Ecto neural progenitor cell (in vitro differentiated cells): ENCODE data around the gene NKG7.
A peak's percentile ranks its signal among the peaks of the same experiment; 100 is the strongest.

Experiments used
- DNase-seq: peaks from one replicate; pipeline ENCODE4 v3.0.0-alpha.2; 2018; ENCODE audit warnings: low spot score

NKG7 gene

DNA sequence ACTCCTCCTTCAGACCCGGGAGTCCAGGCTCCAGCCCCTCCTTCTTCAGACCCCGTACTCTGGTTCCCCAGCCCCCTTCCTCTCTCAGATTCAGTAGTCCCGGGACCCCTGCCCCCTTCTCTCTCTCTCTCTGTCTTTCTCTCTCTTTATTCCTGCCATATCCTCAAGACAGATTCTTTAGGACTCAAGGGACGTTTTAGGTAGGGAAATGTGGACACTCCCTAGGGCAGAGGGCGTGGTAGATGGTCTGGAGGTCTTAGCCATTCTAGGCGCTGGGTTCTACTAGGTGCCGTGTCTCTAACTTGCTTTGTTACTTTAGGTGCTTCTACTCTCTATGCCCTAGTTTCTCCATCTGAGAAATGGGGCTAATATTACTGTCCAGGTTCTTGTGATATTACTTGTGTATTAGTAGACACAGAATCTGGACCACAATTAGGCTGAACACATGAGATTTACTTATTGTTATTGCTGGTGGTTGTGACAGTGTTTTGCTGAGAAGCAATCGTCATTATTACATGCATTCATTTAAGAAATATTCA lies 18.7 kb upstream of the NKG7 start:
- no peak for DNase-seq

DNA sequence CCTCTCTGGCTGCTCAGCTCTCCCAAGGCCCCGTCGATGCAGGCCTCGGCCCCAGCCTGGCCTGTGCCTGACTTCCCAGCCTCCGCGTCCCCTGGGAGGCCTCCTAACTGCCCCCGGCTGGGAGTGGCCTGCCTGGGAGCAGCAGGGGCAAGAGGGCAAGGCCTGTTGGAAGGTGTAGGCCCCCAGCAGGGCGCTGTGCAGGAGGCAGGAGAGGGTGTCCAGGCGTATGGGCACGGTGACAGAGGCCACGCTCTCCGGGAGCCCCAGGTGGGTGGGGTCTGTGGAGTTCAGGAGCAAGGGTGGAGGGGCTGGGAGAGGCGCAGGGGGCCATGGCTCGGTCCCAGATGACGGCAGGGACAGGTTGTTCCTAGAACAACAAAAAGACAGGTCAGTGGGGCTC lies 16.7 kb upstream of the NKG7 start:
- DNase-seq: no peak

DNA sequence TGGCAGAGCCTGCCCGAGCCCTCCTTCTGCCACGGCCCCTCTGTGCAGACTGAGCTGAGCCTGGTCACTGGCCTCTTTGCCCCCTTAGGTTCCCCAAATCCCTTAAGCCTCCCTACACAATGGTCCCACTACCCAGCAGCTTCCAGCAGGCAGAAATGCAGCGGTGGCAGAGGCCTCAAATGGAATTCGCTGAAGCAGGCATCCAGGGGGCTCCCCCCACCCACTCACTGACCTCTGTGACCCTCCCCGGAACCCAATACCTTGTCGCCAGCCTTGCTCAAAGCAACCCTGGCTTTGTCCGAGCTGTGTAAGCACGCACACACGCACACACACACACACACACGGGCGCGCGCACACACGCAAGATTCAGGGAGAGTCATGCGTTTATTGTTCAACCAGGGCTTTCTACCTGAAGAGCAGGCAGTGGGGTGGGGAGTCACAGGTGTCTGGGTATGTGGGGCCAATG lies 15.5 kb upstream of the NKG7 start, which contains the start of gene LIM2:
LIM2 (minus strand) TSS at position 51 of the 466 bp plus-strand sequence. CDS start 531 bp downstream, outside the sequence.
- peak; percentile 69 for DNase-seq

DNA sequence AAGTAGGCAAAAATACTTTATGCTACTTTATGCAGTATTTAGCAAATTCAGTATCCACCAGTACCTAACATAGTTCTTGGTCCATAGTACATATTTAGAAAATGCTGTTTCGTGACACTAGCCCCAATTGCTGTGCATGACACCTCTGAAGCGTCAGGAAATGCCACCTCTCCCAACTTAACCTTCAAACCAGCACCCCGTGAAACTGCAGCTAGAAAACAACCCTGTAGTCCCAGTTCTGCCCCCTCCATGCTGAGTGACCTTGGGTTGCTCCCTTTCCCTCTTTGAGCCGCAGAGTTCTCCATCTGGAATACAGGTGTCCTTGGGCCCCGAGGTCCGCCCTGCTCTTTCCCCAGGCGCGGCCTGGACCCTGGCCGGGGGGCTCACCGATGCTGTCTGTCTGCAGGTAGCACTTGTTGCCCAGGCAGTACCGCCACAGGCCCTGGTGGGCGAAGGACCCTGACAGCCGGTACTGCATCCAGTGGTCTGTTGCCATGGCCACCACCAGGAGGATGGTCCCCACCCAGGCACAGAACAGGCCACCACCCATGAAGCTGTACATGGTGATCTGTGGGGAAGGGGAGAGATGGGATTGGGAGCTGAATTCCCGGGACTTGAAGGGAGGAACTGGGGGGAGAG lies 14.5 kb upstream of the NKG7 start:
- no peak for DNase-seq

DNA sequence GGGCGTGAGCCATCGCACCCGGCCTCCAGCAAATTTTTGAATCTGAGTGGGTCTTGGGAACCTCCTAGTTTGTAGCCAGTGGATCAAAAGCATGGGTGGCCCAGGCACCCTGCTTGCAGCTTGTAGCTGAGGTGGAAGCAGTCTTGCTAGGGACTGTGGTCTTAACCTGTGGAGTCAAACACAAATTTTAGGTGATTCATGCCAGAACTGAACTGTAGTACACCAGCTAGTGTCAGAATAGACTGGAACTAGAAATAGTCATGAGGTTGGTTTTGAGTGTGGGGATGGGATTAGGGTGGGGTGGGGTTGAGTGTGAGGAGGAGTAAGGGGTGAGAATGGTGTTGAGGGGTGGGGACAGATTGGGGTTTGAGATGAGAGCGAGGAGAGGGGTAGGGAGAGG lies 9.6 kb upstream of the NKG7 start:
- no peak for DNase-seq

DNA sequence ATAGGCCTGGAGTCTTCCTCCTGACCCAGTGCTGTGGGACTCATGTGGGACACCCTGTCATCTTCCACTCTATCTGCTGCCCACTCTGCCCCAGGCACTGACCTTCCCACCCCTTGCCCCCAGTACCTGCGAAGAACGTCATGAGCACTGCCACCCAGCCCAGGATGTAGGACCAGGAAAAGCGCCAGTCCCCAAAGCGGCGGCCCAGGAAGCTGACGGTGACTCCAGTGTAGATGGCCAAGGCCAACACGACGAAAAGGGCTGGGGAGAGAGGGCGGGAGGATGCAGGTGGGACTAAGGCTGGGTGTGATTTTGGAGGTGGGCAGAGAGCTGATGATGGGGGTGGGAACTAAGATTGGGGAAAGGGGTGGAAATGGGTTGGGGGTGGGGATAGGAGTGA lies 7.9 kb upstream of the NKG7 start:
- DNase-seq: no peak

DNA sequence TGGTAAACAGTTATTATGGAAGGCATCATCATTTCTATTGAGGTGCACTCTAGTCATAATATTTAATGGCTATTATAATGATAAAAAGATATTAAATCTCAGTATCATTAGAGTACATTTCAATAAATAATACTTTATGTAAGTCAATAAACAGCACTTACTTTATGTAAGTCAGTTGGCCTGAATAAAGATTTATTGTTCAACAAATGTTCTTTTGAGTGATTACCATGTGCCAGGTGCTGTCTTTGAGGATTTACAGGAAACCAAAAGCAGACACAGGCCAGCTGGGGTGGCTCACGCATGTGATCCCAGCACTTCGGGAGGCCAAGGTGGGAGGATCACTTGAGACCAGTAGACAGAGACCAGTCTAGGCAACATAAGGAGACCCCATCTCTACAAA lies 5.0 kb upstream of the NKG7 start:
- DNase-seq: no peak

DNA sequence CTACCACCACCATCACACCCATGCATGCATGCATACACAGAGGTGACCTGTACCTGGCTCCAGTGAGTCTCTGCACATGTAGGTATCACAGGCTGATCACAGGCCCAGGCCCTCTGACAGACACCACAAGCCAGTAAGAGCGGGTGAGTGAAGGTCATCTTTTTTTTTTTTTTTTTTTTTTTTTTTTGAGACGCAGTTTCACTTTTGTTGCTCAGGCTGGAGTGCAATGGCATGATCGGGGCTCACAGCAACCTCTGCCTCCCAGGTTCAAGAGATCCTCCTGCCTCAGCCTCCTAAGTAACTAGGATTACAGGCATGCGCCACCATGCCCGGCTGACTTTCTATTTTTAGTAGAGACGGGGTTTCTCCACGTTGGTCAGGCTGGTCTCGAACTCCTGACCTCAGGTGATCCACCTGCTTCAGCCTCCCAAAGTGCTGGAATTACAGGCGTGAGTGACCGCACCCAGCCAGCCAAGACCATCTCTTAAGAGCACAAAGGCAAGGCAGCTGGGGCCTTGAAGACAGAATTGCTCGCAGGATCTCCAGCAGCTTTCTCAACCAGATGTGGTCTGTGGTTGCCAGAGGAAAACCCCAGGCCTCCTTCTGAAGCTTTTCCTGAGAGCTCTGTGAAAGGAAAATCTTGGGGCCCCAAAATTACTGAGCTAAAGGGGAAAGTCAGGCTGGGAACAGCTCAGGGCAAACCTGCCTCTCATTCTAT lies 3.2 kb upstream of the NKG7 start:
- DNase-seq: no peak

DNA sequence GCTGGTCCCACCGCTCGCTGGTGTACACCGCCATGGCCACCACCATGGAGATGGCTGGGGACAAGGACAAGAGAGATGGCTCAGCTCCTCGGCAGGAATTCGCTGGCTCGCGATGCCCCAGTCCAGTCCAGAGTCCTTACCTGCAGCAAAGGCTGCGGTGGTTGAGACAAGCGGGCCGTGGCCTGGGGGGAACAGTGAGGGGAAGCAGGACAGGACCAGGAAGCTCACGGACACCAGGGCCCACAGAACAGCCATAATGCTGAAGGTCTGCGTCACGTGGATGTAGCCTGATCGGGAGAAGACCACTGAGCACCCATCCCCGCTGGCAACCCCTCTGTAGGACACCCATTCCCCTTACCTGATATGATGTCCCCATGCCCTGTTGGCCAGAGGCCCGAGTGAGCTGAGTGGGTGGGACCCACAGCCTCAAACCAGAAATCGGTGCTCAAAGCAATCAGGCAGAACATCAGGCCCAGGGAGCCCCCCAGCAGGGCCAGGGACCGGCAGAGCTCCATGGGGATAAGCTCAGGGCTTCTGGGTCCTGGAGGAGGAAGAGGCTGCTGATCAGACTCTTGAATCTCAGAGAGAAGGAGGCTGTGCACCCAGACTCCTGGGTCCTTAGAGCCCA lies 319 bp downstream of the NKG7 start:
- DNase-seq: no peak

DNA sequence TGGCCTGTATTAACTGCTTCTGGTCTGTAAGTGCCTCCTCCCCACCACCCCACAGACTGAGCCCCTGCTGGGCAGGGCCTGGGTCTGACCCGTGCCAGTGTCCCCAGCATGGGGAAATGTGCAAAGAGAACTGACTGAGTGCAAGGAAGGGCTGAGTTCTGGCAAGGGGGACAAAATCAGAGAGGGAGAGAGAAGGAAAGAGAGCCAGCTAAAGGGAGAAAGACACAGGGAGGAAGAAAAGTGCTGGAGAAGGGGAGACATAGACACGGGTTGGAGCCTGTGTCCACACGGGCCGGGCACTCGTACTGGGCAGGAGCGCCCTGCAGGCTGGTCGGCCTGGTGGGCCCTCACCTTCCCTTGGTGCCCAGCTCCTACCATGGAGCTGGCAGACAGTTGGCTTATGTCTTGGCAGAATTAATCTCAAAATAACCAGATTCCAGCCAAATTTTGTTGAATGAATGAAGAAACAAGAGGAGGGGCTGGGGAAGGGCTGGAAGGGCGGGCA lies 1.2 kb downstream of the NKG7 start:
- no peak for DNase-seq

DNA sequence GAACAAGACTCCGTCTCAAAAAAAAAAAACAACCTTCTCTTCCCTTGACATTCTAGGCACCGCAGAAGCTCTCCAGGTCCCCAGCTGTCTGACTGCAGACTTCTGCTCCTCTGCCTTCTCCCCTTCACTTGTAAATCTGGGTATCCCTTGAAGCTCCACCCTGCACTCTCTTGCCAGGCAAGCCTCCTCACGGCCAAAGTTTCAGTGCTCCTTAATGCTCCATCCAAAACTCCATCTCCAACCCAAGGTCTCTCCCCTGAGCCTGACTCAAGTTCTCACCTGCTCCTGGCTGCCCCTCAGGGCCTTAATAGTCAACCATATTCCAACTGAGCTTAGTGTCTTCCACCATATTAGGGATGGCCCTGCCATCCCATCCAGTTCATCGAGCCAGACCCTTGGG lies 2.2 kb downstream of the NKG7 start:
- DNase-seq: no peak

DNA sequence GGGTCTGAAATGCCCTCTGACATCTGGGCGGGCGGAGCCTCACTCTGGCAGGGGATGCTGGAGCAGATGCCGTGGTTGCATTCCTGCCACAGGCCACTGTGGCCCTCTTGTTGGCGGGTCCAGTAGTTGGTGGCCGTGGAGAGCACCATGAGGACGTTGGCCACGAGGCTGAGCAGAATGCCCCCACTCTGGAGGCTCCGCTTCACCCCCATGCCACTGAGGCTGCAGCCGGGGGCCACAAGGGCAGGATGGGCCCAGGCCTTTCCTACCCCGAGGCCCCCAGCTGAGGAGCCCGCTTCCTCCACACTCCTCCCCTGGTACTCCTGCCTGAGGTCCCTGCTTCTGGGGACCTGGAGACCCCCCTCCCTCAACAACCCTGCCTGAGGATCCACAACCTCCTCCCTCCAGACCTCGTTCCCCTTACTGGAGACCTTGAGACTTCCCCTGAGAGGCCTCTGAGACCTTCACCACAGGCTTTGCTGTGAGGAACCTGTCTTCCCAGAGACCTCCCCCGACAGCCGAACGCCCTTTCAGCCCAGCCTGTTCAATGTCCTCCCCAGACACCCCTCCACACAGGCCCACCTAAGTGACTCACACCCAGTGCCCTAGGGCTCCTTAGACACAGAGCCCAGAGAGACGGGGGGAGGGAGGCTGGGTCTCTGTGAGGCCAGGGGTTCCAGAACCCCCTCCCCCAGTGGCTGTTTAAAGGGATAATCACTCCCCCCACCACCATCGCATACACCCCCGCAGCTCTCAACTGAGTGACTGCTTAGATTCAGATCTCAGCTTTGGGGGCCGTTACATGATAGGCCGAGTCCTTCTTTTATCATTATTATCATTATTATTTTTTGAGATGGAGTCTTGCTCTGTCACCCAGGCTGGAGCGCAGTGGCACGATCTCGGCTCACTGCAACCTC lies 3.8 kb downstream of the NKG7 start, which contains the start of gene CLDND2:
CLDND2 (minus strand) TSS at position 638 of the 917 bp plus-strand sequence; CDS start at position 212, 426 bp downstream.
- DNase-seq: no peak

DNA sequence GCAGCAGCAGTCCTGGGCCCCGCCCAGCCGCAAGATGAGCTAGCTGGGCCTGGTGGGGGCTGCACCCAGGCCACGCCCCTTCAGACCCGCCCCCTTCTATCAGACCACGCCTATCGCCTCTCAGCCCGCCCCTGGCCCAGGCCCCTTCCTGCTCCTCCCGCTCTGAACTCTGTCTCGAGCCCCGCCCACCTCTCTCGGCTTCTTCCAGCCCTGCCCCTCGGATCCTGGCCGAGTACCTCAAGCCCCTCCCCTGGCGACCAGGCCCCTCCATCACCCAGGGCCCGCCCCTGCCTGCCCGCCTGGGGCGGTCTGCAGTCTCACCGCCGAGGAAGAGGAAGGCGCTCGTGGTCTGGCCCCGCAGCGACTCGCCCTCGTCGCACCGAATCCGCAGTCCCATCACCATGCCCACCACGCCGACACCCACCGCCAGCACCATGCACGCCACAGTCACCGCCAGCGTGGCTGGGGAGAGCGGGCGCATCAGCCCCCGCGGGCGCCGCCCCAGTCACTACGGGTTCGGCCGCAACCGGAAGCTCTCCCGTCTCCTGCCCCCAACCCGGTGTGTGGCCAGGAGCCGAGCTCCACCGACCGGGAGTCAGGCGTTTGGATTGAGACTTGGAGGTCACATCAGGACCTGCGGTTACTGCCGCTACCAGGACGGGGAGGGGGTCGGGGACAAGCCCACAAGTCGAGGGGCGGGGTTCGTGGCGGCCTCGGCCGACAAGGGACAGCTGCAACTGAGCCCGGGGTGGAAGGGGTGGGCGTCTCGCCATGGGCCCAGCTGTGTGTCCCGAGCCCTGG lies 4.7 kb downstream of the NKG7 start:
- DNase-seq: peak; percentile 99

DNA sequence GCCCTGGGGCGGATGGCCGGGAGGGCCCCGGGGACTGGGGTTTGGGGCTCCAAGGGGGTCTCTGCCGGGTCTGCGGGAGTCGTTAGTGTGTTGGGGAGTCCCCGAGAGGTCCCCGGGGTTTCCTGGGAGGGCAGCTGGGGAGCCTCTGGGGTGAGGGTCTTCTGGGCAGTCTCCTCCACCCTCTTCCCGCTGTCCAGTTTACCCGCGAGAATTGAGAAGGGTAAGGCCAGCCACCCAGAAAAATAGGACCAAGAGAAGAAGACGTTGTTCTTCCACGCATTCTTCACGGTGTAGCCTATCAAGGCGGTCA lies 5.2 kb downstream of the NKG7 start:
- no peak for DNase-seq

DNA sequence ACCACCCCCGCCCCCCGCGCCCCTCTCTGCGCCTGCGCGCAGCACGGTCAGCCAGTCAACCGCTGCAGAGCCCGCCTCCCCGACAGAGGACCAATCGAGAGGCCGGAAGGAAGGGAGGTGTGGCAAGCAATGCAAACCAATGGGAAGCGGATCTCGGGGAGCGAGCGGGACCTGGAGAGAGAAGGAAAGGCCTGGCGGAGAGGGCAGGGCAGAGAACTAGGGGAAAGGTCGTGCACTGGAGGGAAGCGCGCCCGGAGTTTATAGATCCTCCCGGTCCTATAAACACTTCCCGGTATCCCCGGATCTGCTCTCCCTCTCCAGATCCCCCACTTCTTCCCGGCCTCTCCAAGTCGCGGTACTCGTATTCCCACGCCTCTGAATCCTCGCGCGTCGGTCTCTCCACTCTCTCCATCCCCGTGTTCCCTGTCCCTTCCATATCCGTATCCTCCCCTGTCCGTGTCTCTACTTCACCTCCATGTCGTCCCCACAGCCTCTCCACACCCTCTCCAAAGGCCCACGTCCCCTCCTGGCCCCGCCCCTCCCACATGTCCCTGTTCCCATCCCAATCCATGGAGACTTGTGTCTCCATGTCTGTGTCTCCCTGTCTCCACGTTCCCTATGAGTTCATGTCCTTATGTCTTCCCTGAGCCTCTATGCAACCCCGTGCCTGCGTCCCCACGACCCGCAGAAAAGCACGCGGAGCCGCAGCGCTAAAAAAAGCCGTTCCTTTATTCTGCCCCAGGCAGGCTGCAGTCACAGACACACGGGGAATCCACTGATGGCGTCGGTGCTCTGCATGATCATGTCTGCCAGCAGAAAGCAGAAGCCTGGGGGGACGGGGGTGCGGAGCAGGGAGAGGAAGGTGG lies 5.8 kb downstream of the NKG7 start:
- DNase-seq: peak; percentile 98

DNA sequence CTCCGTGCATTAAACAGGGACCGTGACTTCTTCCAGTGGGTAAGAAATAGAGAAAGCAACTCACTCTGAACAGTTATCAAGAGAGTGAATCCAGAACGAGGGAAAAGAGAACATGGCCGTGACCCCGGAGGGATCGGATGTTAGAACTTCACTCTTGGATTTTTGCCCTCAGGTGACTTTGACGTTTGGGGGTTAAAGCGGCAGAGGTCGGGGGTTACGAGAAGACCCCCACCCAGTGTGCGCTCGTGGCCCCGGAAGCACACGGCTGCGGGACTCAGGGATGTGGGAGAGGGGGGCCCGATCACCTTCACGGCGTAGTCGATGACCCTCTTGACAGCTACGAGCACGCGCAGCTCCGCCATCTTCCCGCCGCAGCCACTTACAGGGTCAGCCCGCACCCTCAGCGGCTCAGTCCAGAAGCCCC lies 6.5 kb downstream of the NKG7 start, which contains the start of gene ETFB:
ETFB (minus strand) TSS at position 424 of the 424 bp plus-strand sequence; CDS start at position 362, 62 bp downstream.
- DNase-seq: no peak

DNA sequence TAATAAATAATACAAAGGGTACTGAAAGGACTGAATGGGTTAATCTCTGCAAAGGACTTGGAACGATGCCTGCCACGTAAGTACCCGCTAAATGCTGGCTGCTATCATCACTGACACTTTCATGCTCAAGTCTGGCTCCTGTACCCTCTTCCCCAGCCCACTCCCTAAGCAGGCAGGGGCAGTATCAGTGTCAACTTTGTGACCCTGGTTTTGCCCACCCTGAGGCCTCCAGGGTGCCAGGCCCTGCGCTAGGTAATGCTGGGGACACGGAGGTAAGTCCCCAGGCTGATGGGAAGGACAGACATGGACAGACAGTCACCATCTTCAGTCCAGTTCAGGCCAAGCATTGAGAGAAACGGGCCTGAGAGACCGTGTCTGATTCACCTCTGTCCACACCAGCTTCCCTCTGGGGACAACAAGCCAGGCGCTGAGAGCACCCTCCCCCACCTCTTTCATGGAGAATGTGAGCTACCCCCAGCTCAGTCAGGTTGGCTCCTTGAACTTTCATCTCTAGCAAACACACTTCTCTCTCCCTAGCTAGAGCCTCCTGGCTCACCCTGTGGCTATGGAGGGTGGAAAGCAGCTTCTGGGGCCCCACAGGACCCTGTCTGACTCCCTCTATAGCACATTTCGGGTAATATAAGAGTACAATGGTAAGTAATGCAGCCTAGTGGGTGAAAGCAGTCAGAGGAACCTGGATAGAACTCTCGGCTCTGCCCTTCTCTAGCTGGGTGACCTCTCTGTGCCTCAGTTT lies 7.1 kb downstream of the NKG7 start:
- DNase-seq: no peak

DNA sequence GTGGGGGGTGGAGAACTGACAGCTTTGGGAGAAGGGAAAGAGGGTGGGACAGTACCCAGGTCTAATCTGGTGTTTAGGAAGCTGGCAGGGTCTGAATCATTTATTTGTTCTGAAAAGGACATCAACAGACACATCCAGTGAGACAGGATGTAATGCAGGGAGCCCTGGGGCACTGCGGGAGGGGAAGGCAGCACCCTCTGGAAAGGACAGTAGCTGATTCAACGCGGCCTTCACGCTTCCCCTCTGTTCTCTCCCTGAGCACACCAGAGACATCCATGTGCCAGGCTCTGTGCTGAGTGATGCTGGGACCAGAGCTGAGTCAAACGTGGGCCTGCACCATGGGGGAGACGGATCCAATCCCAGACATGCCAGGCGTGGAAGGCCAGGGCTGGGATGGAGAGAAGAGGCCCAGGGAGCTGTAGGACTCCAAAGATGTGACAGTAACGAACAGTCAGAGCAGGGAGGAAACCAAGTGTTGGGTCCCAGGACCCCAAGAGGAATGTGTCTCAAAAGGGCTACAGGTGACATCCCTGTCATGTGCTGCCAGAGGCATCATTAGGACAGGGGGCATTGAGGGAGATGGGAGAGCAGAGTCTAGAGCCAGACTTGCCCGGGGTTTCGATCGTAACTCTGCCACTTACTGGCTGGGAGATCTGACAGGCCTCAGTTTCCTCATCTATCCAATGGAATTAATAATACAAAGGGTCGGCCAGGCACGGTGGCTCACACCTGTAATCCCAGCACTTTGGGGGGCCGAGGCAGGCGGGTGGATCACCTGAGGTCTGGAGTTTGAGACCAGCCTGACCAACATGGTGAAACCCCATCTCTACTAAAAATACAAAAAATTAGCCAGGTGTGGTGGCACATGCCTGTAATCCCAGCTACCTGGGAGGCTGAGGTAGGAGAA lies 8.0 kb downstream of the NKG7 start:
- no peak for DNase-seq
